Measurements from ENCODE around the gene TENT4A. TPM values are rescaled to one million over a fixed set of nuclear protein-coding genes. Genes with fewer than 3 reads are reported as not detected.

Gene TENT4A
- total RNA-seq, 1 donor: 21.4 TPM

GRCh38 chr5:6673031-6673430 is 40.2 kb upstream of the TENT4A start:
- TF ChIP-seq, protein P1, sequence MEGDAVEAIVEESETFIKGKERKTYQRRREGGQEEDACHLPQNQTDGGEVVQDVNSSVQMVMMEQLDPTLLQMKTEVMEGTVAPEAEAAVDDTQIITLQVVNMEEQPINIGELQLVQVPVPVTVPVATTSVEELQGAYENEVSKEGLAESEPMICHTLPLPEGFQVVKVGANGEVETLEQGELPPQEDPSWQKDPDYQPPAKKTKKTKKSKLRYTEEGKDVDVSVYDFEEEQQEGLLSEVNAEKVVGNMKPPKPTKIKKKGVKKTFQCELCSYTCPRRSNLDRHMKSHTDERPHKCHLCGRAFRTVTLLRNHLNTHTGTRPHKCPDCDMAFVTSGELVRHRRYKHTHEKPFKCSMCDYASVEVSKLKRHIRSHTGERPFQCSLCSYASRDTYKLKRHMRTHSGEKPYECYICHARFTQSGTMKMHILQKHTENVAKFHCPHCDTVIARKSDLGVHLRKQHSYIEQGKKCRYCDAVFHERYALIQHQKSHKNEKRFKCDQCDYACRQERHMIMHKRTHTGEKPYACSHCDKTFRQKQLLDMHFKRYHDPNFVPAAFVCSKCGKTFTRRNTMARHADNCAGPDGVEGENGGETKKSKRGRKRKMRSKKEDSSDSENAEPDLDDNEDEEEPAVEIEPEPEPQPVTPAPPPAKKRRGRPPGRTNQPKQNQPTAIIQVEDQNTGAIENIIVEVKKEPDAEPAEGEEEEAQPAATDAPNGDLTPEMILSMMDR (IDR thresholded peaks at IDR 0.05; ENCODE audit: extremely low read depth, low read depth, low read length): no peak
- DNase-seq (ENCODE audit: insufficient read length, low spot score, missing footprints): no peak

DNA sequence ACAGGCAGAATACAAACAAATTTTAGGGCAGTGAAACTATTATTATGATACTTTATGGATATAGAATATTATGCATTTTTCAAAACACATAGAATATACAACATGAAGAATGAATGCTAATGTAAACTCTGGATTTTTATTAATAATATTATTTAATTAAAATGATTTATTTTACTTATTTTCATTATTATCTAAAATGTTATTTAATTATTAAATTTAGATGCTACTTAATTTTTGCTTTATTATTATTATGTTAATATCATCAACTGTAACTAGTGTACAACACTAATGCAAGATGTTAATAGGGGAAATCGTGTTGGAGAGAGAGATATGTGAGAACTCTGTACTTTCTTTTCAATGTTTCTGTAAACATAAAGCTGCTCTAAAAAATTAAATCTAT is 39.3 kb upstream of the TENT4A start:
- H3K4me3 ChIP-seq (ENCODE audit: insufficient read depth, low read length): no peak overlapping the region
- no peaks in the 10 kb centered on the region for H3K4me1 ChIP-seq (ENCODE audit: insufficient read depth, low read length)
- H3K36me3 ChIP-seq (ENCODE audit: insufficient read depth, low read length): no peaks in the 10 kb centered on the region
- H3K4me2 ChIP-seq (ENCODE audit: insufficient read depth, low read length): no peak overlapping the region
- no peaks in the 10 kb centered on the region for H3K9me3 ChIP-seq (ENCODE audit: low read depth, low read length)
- no peak overlapping the region for H3K27ac ChIP-seq (ENCODE audit: low read depth, low read length)
- H2AFZ ChIP-seq (ENCODE audit: low read length): no peak overlapping the region
- no peaks in the 10 kb centered on the region for H4K20me1 ChIP-seq (ENCODE audit: insufficient read depth, low read length)
- H3K27me3 ChIP-seq (ENCODE audit: insufficient read depth, low read length): no peaks in the 10 kb centered on the region
- H3K79me2 ChIP-seq (ENCODE audit: insufficient read depth, low read length): no peaks in the 10 kb centered on the region
- DNase-seq (ENCODE audit: insufficient read length, low spot score, missing footprints): no peak
- TF ChIP-seq, protein P1 (IDR thresholded peaks at IDR 0.05; ENCODE audit: extremely low read depth, low read depth, low read length): no peak

More at GRCh38 chr5:6673031-6673430, 40.2 kb upstream of the TENT4A start:
- Histone ChIP-seq H3K4me1 (ENCODE audit: insufficient read depth, low read length) (no peaks in the 10 kb centered on the region), H2AFZ (ENCODE audit: low read length) (no peak overlapping the region), H3K4me2 (ENCODE audit: insufficient read depth, low read length) (no peak overlapping the region), H4K20me1 (ENCODE audit: insufficient read depth, low read length) (no peaks in the 10 kb centered on the region), H3K27me3 (ENCODE audit: insufficient read depth, low read length) (no peaks in the 10 kb centered on the region), H3K9me3 (ENCODE audit: low read depth, low read length) (no peaks in the 10 kb centered on the region), H3K79me2 (ENCODE audit: insufficient read depth, low read length) (no peaks in the 10 kb centered on the region), H3K4me3 (ENCODE audit: insufficient read depth, low read length) (no peak overlapping the region), H3K27ac (ENCODE audit: low read depth, low read length) (no peak overlapping the region), H3K36me3 (ENCODE audit: insufficient read depth, low read length) (no peaks in the 10 kb centered on the region)

GRCh38 chr5:6674421-6674820 is 38.8 kb upstream of the TENT4A start:
- no peak for DNase-seq (ENCODE audit: insufficient read length, low spot score, missing footprints)
- Histone ChIP-seq H4K20me1 (ENCODE audit: insufficient read depth, low read length) (no peaks in the 10 kb centered on the region), H3K4me2 (ENCODE audit: insufficient read depth, low read length) (no peak overlapping the region), H3K9me3 (ENCODE audit: low read depth, low read length) (no peaks in the 10 kb centered on the region), H3K79me2 (ENCODE audit: insufficient read depth, low read length) (no peaks in the 10 kb centered on the region), H3K4me1 (ENCODE audit: insufficient read depth, low read length) (no peaks in the 10 kb centered on the region), H3K27ac (ENCODE audit: low read depth, low read length) (no peak overlapping the region), H2AFZ (ENCODE audit: low read length) (no peak overlapping the region), H3K36me3 (ENCODE audit: insufficient read depth, low read length) (no peaks in the 10 kb centered on the region), H3K4me3 (ENCODE audit: insufficient read depth, low read length) (no peak overlapping the region), H3K27me3 (ENCODE audit: insufficient read depth, low read length) (no peaks in the 10 kb centered on the region)
- TF ChIP-seq, protein P1 (IDR thresholded peaks at IDR 0.05; ENCODE audit: extremely low read depth, low read depth, low read length): no peak

DNA sequence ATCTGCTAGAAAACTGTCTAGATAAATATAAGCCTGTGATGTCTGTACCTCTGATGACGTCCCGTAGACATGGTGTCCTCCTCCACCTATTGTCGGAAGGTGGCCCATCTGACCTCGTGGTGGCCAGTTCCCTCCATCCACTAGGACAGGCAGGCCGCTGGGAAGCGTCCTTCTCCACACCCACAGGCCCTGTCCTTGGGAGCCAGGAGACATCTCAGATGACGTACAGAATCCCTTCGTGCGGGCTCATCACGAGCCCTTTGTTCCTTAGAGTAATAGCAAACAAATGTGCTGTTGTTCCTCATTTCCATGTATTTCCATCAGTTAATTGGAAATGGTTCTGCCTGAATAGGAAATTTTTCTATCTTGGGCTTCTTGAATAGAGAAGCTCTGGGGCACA is 38.3 kb upstream of the TENT4A start:
- Histone ChIP-seq H3K27me3 (ENCODE audit: insufficient read depth, low read length) (no peaks in the 10 kb centered on the region), H3K9me3 (ENCODE audit: low read depth, low read length) (no peaks in the 10 kb centered on the region), H4K20me1 (ENCODE audit: insufficient read depth, low read length) (no peaks in the 10 kb centered on the region)

More for the DNA sequence above, 38.3 kb upstream of the TENT4A start:
- Histone ChIP-seq H3K4me2 (ENCODE audit: insufficient read depth, low read length) (no peak overlapping the region), H2AFZ (ENCODE audit: low read length) (no peak overlapping the region), H3K4me1 (ENCODE audit: insufficient read depth, low read length) (no peaks in the 10 kb centered on the region), H3K36me3 (ENCODE audit: insufficient read depth, low read length) (no peaks in the 10 kb centered on the region), H3K27ac (ENCODE audit: low read depth, low read length) (no peak overlapping the region), H3K4me3 (ENCODE audit: insufficient read depth, low read length) (no peak overlapping the region), H3K79me2 (ENCODE audit: insufficient read depth, low read length) (no peaks in the 10 kb centered on the region)
- DNase-seq (ENCODE audit: insufficient read length, low spot score, missing footprints): no peak
- TF ChIP-seq, protein P1 (IDR thresholded peaks at IDR 0.05; ENCODE audit: extremely low read depth, low read depth, low read length): no peak

All from osteoblast (primary cell).